GM12878 (cell line): Measurements from ENCODE around the gene SRSF10. TPM values are rescaled to one million over a fixed set of nuclear protein-coding genes. Genes with fewer than 3 reads are reported as not detected.

Experiments used
- BCLAF1 ChIP-seq: fragments of 450-650 bp; IDR thresholded peaks from 2 replicates; pipeline ENCODE4 v1.6.1; 2017; ENCODE audit warnings: antibody characterized with exemption, mild to moderate bottlenecking, moderate library complexity
- BHLHE40 ChIP-seq, 2 experiments: fragments of 450-650 bp in 1 of 2; IDR thresholded peaks; 2 replicates each; pipeline ENCODE4 v1.6.1; 2011 to 2017; ENCODE audit warnings: low read depth in 2 of 2, borderline replicate concordance in 1 of 2, improper control_type of control experiment in 1 of 2, low read length in 1 of 2, mild to moderate bottlenecking in 1 of 2
- CEBPZ ChIP-seq: fragments of 150-350 bp; IDR thresholded peaks from 2 replicates; pipeline ENCODE4 v1.6.1; 2016; ENCODE audit warnings: low read depth, low read length
- CREM ChIP-seq: IDR thresholded peaks from 2 replicates; pipeline ENCODE4 v1.6.1; 2014; ENCODE audit warnings: antibody characterized with exemption, low read depth
- EGR1 ChIP-seq, 2 experiments: IDR thresholded peaks; 1 replicate in 1 of 2; 2 replicates in 1 of 2; pipeline ENCODE4 v1.6.1; 2011 to 2012; ENCODE audit warnings: low read depth in 2 of 2, low read length in 2 of 2, borderline replicate concordance in 1 of 2, mild to moderate bottlenecking in 1 of 2, moderate library complexity in 1 of 2
- FOXK2 ChIP-seq: fragments of 450-650 bp; IDR thresholded peaks from 2 replicates; pipeline ENCODE4 v1.6.1; 2017; ENCODE audit warnings: mild to moderate bottlenecking, moderate library complexity
- HDAC6 ChIP-seq: fragments of 200-600 bp; sonication (generic); IDR thresholded peaks from one replicate; pipeline ENCODE4 v1.8.0; 2017; ENCODE audit warnings: antibody characterized with exemption; ENCODE audit not compliant: unreplicated experiment
- IKZF2 ChIP-seq, 2 experiments: fragments of 450-650 bp; IDR thresholded peaks; 2 replicates each; pipeline ENCODE4 v1.6.1; 2017; ENCODE audit warnings: mild to moderate bottlenecking in 2 of 2, moderate library complexity in 2 of 2
- MTA2 ChIP-seq: fragments of 450-650 bp; IDR thresholded peaks from 2 replicates; pipeline ENCODE4 v1.6.1; 2016; ENCODE audit warnings: low read depth, mild to moderate bottlenecking, moderate library complexity
- NFIC ChIP-seq: IDR thresholded peaks from 2 replicates; pipeline ENCODE4 v1.6.1; 2012; ENCODE audit warnings: low read depth, mild to moderate bottlenecking, inconsistent platforms, low read length, moderate library complexity
- NRF1 ChIP-seq: conservative IDR thresholded peaks from 2 replicates; pipeline ENCODE4 v1.6.1; 2011; ENCODE audit warnings: mild to moderate bottlenecking, low read depth, low read length, improper control_type of control experiment
- POLR2AphosphoS2 ChIP-seq: IDR thresholded peaks from 2 replicates; pipeline ENCODE4 v1.6.1; 2011; ENCODE audit warnings: low read depth, mild to moderate bottlenecking, low read length, improper control_type of control experiment, moderate library complexity
- RAD21 ChIP-seq: IDR thresholded peaks from 2 replicates; pipeline ENCODE4 v1.6.1; 2011; ENCODE audit warnings: mild to moderate bottlenecking, low read depth, low read length, moderate library complexity; ENCODE audit not compliant: insufficient read depth
- RUNX3 ChIP-seq: IDR thresholded peaks from 2 replicates; pipeline ENCODE4 v1.6.1; 2012; ENCODE audit warnings: low read length, inconsistent platforms
- SPI1 ChIP-seq: IDR thresholded peaks from 2 replicates; pipeline ENCODE4 v1.6.1; 2011; ENCODE audit warnings: low read depth, mild to moderate bottlenecking, low read length, moderate library complexity, borderline replicate concordance; ENCODE audit not compliant: insufficient read depth
- SREBF2 ChIP-seq: IDR thresholded peaks from 2 replicates; pipeline ENCODE4 v1.6.1; 2012; ENCODE audit warnings: mild to moderate bottlenecking, low read length
- SRF ChIP-seq, 2 experiments: IDR thresholded peaks; 2 replicates each; pipeline ENCODE4 v1.6.1; 2011; ENCODE audit warnings: low read depth in 2 of 2, low read length in 2 of 2, mild to moderate bottlenecking in 1 of 2, moderate library complexity in 1 of 2
- TAF1 ChIP-seq: IDR thresholded peaks from 2 replicates; pipeline ENCODE4 v1.6.1; 2011; ENCODE audit warnings: mild to moderate bottlenecking, low read depth, low read length, borderline replicate concordance
- TCF3 ChIP-seq: IDR thresholded peaks from 2 replicates; pipeline ENCODE4 v1.6.1; 2012; ENCODE audit warnings: low read depth, mild to moderate bottlenecking, low read length, borderline replicate concordance; ENCODE audit not compliant: insufficient read depth
- ZNF384 ChIP-seq: IDR thresholded peaks from 2 replicates; pipeline ENCODE4 v1.6.1; 2012; ENCODE audit warnings: low read depth, mild to moderate bottlenecking, low read length, improper control_type of control experiment, borderline replicate concordance
- ZNF687 ChIP-seq: fragments of 450-650 bp; IDR thresholded peaks from 2 replicates; pipeline ENCODE4 v1.6.1; 2017; ENCODE audit warnings: mild to moderate bottlenecking, moderate library complexity
- polyA plus RNA-seq, 11 experiments: library from polyadenylated mRNA; depleted of rRNA in 4 of 11; unstranded in 6 of 11; stranded (reverse) in 5 of 11; fragments of >200 nt; fragmentation: Nextera tagmentation in 4 of 11; fragmentation: Illumina TruSeq in 1 of 11; extraction: Ambion mirVana in 4 of 11; extraction: Trizol in 1 of 11; gene quantifications; 1 replicate in 1 of 11; 2 replicates in 10 of 11; pipeline versions ENCODE4 v1.2.1 to v1.2.3, GENCODE V29; 2011 to 2016; ENCODE audit warnings: inconsistent platforms in 2 of 11, missing spikeins in 2 of 11, low read depth in 1 of 11
- total RNA-seq, 4 experiments: library from RNA; depleted of rRNA in 3 of 4; stranded (reverse); fragments of >200 nt in 3 of 4; fragmentation: Illumina TruSeq in 1 of 4; extraction: Trizol in 1 of 4; gene quantifications; 2 replicates each; pipeline versions ENCODE4 v1.2.1 to v1.2.3, GENCODE V29; 2013 to 2021

Gene SRSF10
- total and polyA plus RNA-seq, 10 of the 15 experiments (the other 5 are each of a cell fraction or from before 2014, with no cell fraction given) = 157 to 279 (median 222) TPM

GRCh38 chr1:23980728-23981070 lies 572 bp upstream of the SRSF10 start (continued):
- TF ChIP-seq ZNF687 = peak; percentile 57; the same call in 1 of the 2 replicates
- TF ChIP-seq POLR2AphosphoS2 = no peak
- no peak; the same call in 1 of the 2 replicates for TF ChIP-seq TAF1
- no peak for TF ChIP-seq MTA2
- TF ChIP-seq ZNF384 = no peak
- no peak for TF ChIP-seq SPI1
- no peak for TF ChIP-seq TCF3
- peak in 1 of 2 experiments; percentile 22; a peak in 1 of 3 replicates for TF ChIP-seq EGR1 (IDR thresholded peaks at IDR 0.05; ENCODE audit: borderline replicate concordance in 1 of 2, low read depth in 2 of 2, low read length in 2 of 2)
- no peak for TF ChIP-seq CEBPZ
- peak; percentile 22 to 46; a peak in 3 of 4 replicates for TF ChIP-seq BHLHE40 (IDR thresholded peaks at IDR 0.05; ENCODE audit: borderline replicate concordance in 1 of 2, low read depth in 2 of 2, low read length in 1 of 2)
- TF ChIP-seq SREBF2 = no peak
- TF ChIP-seq BCLAF1 = no peak
- peak; percentile 56; the same call in 1 of the 2 replicates for TF ChIP-seq RUNX3
- TF ChIP-seq RAD21 = no peak
- no peak for TF ChIP-seq FOXK2
- no peak for TF ChIP-seq HDAC6
- TF ChIP-seq CREM = no peak; the same call in 1 of the 2 replicates
- TF ChIP-seq SRF (IDR thresholded peaks at IDR 0.05; ENCODE audit: low read depth in 2 of 2, low read length in 2 of 2) = no peak
- peak; percentile 51 to 61; a peak in 3 of 4 replicates for TF ChIP-seq IKZF2 (IDR thresholded peaks at IDR 0.05)
- no peak for TF ChIP-seq NRF1
- peak; percentile 47; the same call in 1 of the 2 replicates for TF ChIP-seq NFIC
